Right forelimb (tissue), 1 donor: ENCODE measurements around the gene BEND5.

Source experiments
- DNase-seq: peaks from one replicate; pipeline ENCODE4 v3.0.0-alpha.2; 2018

BEND5 gene, protein sequence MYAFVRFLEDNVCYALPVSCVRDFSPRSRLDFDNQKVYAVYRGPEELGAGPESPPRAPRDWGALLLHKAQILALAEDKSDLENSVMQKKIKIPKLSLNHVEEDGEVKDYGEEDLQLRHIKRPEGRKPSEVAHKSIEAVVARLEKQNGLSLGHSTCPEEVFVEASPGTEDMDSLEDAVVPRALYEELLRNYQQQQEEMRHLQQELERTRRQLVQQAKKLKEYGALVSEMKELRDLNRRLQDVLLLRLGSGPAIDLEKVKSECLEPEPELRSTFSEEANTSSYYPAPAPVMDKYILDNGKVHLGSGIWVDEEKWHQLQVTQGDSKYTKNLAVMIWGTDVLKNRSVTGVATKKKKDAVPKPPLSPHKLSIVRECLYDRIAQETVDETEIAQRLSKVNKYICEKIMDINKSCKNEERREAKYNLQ

GRCh38 chr1:48776393-48777218 lies at the start of gene BEND5:
TSS of gene BEND5 (minus strand) at chr1:48776891. CDS start at chr1:48776831, 60 bp downstream.
- DNase-seq, result peak; percentile 92

DNA sequence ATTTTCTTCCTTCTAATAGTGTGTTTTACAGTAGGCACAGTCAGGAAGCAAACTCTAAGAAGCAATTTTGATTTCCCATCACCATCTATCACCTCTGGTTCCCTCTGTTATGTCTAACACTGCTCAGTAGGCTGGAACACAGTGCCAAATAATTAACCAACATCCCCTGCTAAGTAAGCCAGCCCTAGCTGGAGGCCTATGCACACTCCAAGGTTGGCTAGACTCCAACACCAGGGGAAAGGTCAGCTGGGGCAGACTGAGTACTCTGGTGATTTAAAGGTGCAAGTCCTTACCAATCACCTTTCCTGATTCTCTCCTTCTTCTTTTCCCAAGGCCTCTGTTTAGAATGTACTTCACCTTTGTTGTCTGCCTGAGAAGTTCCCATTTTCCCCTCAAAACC lies 46.5 kb upstream of the BEND5 start:
- no peak for DNase-seq

DNA sequence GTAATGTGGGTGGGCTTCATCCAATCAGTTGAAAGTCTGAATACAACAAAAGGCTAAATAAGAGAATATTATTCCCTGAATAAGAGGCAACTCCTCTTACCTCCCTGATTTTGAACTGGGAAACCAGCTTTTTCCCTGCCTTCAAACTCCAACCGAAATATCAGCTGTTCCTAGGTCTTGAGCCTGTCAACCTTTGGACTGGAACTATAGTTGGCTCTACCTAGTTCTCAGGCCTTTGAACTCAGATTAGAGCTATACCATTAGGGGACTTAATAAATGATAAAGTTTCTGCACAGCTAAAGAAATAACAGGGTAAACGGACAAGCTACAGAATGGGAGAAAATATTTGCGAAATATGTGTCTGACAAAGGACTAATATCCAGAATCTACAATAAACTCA lies 43.8 kb upstream of the BEND5 start:
- DNase-seq, result no peak

DNA sequence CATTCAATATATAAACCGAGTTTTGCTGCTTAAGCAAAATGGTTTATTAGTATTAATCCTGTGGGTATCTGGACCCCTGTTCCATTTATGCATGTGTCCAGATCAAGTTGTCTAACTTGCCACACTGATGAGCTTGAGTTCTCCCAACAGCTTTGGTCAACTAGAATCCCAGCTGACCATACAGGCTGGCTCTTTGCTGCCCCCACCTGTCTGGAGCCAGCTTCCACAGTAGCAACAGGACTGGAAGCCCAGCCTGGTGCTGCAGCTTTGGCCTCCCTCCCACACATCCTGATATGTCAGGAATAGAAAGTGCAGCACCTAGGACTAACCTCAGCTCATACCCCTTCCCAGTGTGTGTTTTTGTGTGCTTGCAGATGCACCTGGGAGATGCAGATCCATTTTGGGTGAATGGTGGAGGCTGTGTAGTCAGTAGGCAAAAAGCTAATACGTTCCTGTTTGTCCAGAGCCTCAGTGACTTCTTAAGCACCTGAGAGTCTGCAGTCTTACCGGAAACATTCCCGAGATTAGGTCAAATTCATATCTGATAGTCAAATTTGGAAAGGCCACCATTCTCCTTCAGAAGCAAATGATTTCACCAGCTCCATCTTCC lies 40.9 kb upstream of the BEND5 start:
- peak; percentile 65 for DNase-seq

- no peak for DNase-seq
Observed at GRCh38 chr1:48810740-48811139, 34.0 kb upstream of the BEND5 start.

GRCh38 chr1:48808496-48808895 lies 31.8 kb upstream of the BEND5 start:
- no peak for DNase-seq

DNA sequence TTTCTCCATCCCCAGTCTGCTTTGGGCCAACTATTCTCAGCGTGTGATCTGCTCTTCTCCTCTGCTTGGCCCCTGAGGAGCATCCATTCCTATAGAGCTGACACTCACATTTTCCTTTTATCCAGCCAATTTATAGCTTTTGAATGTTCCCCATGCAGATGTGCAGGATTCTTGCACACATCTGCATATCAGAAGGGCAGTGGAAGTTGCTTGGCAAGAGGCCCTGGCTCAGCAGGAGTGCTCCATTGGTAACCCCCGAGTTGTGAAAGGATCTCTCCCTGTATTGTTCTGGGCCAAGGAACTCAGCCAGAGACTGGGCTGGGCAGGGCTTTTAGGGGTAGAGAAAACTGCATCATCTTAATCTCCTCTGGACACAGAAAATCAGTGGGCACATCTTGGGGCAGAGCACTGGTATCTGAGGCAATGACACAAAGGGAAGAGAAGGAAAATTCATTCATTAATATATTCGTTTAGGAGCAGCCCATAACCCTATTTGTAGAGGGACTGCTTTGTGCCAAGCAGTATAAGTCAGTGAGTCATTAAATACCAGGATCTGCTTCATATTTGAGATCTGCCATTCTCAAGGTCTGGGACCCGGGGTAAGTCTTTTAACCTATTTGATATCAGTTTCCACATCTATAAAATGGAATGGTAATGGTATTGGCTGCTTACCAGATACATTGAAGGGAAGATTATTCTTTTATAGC lies 31.0 kb upstream of the BEND5 start:
- DNase-seq, result peak; percentile 49

DNA sequence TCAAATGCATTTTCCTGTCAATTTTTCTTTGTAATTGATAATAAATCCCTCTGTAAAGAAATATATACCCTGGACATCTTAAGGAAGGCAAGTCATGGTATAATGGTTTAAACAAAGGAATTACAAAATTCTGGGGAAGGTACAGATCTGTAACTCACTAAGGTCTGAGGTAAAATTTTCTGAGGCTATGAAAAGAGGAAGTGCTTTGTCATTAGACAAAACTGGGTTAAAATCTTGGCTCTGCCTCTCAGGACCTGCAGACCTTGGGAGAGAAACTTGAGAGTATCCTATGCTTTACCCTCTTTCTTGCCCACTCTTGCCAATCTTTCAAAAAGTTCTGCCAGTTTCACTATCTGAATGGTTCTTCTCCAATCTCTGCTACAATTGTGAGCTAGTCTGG lies 26.8 kb upstream of the BEND5 start:
- no peak for DNase-seq

- no peak for DNase-seq
Observed at GRCh38 chr1:48794816-48795215, 18.1 kb upstream of the BEND5 start.

DNA sequence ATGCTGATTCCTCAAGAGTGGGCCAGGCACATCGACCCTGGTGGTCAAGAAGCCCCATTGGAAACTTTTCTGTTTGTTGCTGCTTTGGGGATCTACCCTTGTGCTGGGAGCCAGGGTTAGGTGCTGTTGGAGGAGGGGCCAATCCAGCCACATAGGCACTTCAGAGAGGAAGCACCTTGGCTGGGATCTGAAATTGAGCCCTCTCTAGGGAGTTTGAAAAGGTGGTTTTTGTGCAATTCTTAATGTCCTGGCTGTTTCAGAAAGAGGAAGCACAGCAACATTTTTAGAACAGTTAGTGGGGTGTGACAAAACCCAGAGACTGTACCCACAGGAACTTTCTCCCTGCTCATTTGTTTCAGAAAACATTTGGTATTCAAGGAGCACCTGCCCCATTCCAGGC lies 17.2 kb upstream of the BEND5 start:
- DNase-seq, result no peak

DNA sequence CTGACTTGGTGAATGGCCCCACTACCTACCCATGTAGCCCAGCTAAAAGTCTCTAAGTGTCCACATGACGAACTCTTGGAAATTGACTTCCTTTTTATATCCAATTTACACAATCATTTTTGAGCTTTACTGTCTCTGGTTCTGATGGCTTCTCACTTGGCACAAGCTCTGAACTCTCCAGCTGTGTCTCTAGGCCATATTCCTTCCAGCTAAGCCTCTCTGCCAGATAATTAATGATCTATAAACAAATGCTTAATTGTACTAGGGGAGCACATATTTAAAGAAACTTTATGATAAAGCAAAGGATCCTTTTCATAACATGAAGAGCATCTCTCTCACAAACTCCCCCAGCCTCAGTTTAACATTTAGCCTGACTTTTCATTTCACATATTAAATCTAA lies 16.3 kb upstream of the BEND5 start:
- no peak for DNase-seq

GRCh38 chr1:48790397-48790796 lies 13.7 kb upstream of the BEND5 start:
- no peak for DNase-seq

DNA sequence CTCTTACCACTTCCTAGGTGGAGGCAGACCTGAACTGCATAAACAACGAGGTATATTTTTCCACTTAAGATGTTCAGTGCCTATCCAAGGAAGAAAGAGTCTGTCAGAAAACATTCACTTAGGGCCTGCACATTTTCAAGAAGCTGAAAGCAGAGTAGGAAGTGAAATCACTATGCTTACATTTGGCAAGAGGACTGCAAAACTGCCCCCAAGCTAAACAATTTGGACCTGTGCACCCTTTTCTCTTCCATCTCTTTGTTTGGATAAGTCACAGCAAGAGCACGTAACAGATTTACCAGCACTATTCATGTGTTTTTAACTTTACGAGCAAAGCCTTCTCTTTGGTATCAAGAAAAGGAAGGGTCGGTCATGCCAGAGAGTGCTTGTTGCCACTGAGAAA lies 13.2 kb upstream of the BEND5 start:
- DNase-seq, result no peak

GRCh38 chr1:48785869-48786268 lies 9.2 kb upstream of the BEND5 start:
- DNase-seq, result no peak

DNA sequence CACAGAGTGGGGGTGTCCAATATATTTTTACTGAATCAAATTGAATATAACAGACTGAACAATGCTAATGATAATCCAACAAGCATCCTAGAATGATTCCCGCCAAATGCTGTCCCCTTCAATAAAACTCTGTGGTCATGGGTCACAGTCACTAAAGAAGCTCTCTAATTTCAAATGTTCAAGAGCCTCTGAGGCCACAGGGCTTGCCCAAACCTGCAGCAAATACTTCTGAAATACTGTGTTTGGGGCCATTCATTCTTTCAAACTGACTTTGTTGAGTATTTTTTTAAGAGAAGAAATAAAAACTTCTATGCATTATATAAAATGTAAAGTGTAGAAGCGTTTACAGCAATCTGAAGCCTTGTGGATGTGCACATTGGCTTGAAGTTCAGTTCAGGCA lies 7.6 kb upstream of the BEND5 start:
- DNase-seq, result no peak

DNA sequence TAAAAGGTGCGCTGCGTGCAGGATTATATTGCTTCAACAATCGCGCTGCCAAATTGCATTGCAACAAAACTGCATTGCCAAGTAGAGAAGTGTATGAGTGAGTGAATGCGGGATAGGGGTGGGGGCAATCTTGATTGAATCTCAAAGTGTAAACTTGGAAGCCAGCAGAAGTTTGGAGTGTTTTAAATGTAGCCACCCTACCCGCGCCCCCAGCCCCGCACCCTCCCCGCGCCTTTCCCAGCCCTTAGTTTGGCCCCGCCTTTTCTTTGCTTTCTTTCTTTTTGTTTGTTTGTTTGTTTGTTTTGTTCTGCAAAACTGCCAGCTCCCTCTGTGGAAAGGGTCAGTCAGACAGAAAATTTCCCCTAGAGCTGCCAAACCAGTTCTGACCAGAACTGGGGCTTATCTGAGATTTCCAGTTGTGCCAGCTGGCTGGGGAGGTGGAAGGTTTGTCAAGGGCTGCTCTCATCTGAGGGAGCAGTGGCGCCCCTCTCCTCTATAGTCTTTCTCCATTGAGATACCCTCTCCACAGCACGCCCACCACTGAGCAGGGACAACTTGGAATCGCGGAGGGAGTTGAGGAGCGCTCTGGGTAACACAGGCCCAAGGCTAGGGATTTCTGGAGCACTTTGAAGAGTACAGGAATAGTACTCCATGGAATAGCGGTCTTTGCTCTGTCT lies 666 bp upstream of the BEND5 start:
- no peak for DNase-seq

- DNase-seq, result no peak
Observed at GRCh38 chr1:48775831-48776392, 779 bp downstream of the BEND5 start.

DNA sequence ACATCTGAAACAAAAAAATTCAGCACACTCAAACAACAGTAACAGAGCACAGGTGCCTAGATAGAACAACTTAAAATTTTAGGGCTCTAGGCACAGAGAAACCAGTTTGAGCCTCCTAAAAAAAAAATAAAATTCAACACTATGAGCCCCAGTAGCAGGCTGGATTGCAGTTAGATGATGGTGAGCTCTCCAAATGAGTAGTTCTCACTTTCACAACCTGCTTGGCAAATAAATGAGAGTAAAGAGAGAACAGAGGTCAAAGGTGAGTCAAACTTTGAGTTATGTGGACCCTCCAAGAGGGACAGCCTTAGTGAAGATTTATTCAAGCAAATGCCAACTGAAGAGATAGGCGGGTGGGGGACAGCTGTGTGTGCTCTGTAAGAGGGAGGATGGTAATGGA lies 3.6 kb downstream of the BEND5 start:
- DNase-seq, result no peak

DNA sequence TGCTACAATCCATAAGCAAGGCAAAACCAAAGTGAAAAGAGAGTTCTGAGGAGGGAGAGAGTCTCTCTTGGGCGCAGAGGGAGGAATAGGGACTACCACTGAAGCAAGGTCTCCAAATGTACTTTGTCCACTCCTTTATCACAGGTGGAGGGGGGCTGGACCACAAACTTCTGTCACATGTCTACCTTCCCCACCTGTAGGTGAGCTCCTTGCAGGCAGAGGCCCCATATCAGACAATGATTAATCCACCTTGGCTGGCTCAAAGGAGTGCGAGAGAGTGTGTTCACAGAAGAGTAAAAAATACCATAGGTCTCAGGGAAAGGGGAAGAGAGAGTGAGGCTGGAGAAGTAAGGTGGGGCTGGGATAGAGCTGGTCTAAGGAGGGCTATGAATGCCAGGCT lies 4.5 kb downstream of the BEND5 start:
- DNase-seq, result no peak

DNA sequence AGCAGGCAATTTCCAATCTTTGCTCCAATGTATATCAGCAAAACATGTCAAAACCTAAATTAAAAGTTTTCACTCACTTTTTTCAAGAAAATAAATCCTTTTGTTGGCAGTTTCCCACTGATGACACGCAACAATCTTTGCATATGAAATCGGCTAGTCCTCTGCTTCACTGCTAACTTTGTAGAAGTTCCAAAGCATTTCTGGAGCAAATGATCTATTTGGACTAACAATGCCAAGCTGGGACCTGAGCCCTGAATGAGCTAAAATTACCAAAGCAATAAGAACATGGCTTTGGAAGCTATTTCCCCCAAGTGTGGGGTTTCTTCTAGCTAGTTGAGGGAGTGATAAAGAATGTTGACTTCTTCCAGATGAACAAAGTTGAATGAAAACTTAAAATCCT lies 5.1 kb downstream of the BEND5 start:
- no peak for DNase-seq

GRCh38 chr1:48767975-48768510 lies 8.6 kb downstream of the BEND5 start:
- no peak for DNase-seq

- DNase-seq, result no peak
Observed at GRCh38 chr1:48765335-48765734, 11.4 kb downstream of the BEND5 start.
